Tibial artery (tissue), 4 donors: ENCODE measurements around the gene OSTF1.

Experiments
- DNase-seq, 2 donors: peaks; one replicate each; pipeline ENCODE4 v3.0.0-alpha.2; 2019
- H3K27ac ChIP-seq, 2 donors: fragments of 200-600 bp; sonication (generic) in 1 of 2; 1 replicate in 1 of 2; 2 replicates in 1 of 2; pipeline ENCODE4 v1.5.1; 2018 to 2019; ENCODE audit warnings: mild to moderate bottlenecking in 1 of 2
- H3K27me3 ChIP-seq, 2 donors: fragments of 200-600 bp; sonication (generic) in 1 of 2; one replicate each; pipeline versions ENCODE4 v1.5.1 to v1.6.0; 2016 to 2019
- H3K36me3 ChIP-seq, 3 donors: fragments of 200-600 bp; sonication (generic) in 2 of 3; one replicate each; pipeline ENCODE4 v1.5.1; 2016 to 2019; ENCODE audit warnings: mild to moderate bottlenecking in 2 of 3
- H3K4me1 ChIP-seq, 4 donors: fragments of 200-600 bp; sonication (generic) in 2 of 4; 1 replicate in 3 of 4; 2 replicates in 1 of 4; pipeline ENCODE4 v1.5.1; 2016 to 2019
- H3K4me3 ChIP-seq, 2 donors: fragments of 200-600 bp; sonication (generic) in 1 of 2; 1 replicate in 1 of 2; 2 replicates in 1 of 2; pipeline ENCODE4 v1.5.1; 2018 to 2019; ENCODE audit warnings: mild to moderate bottlenecking in 2 of 2
- H3K9me3 ChIP-seq, 3 donors: fragments of 200-600 bp; sonication (generic) in 1 of 3; one replicate each; pipeline ENCODE4 v1.5.1; 2016 to 2019
- intact Hi-C: fragments of 100-400 bp; cut with DNase I; formaldehyde crosslinking; loops from one replicate; pipeline ENCODE4 v1.15.0; 2023; ENCODE audit warnings: low total_unique reads
- TF ChIP-seq, protein P1 (sequence below), 2 experiments: fragments of 200-600 bp in 1 of 2; fragments of 450-650 bp in 1 of 2; IDR thresholded peaks; one replicate each; pipeline ENCODE4 v1.5.1; 2017 to 2019; ENCODE audit warnings: antibody characterized with exemption in 2 of 2, mild to moderate bottlenecking in 1 of 2, moderate library complexity in 1 of 2

Gene OSTF1, protein sequence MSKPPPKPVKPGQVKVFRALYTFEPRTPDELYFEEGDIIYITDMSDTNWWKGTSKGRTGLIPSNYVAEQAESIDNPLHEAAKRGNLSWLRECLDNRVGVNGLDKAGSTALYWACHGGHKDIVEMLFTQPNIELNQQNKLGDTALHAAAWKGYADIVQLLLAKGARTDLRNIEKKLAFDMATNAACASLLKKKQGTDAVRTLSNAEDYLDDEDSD

DNA sequence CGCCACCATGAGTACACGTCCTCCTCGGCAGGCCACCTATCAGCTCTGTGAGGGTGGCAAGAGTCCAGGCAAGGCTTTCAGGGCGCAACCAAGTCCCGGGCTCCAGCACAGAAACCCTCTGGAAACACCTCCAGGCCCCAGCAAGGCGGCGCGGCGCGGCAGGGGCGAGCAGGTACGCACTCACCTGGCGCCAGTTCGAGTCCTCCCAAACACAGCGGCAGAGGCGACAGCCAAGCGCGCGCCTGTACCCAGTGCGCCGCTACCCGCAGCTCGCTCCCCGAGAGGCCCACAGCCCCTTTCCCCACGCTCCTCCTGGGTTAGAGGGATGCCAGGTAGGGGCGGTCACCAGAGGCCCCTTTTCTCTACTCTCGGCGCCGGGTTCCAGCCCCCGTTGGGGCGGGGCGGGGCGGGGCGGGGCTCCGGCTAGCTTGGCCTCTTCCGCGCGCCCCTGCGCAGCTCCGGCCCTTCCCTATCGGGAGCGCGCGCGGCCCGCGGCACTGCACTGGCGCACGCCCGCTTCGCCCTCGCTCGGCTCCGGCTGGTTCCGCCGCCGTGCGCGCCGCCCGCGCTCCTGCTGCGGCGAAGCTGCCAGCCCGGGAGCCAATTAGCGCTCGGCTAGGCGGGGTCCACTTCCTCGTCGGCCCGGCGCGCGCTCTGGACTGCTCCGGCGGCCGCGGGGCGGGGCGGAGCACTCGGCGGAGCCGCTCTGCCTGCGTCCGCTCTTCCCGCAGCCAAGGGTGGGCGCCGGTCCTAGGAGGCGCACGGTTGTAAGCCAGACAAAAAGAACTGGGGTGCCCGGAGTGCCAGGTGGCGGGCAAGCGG lies at the start of gene OSTF1, which contains the start of gene NMRK1:
Gene OSTF1 (plus strand): TSS at position 691 of the 822 bp plus-strand sequence. CDS start 179 bp downstream, outside the sequence.
Gene NMRK1 (minus strand): TSS at position 332 of the 822 bp plus-strand sequence. CDS start 5,040 bp downstream, outside the sequence.
- no peaks in the 10 kb centered on the region for H3K9me3 ChIP-seq
- peaks cover 0 to 58% (median 29%) of the 10 kb centered on the region in 4 donors for H3K4me1 ChIP-seq
- H3K27ac ChIP-seq: peak within 1 kb of the TSS; percentile 96 to 97
- H3K27me3 ChIP-seq: no peaks in the 10 kb centered on the region
- H3K36me3 ChIP-seq: no peaks in the 10 kb centered on the region
- intact Hi-C loops: loop anchor here (5.0 to 10.0 kb wide), 3 partner anchors 136 to 593 kb away; partner anchors contain the start of genes C9orf40 and RORB
- DNase-seq: peak; percentile 93 to 97
- H3K4me3 ChIP-seq: peak within 1 kb of the TSS; percentile 84 to 89
- TF ChIP-seq, protein P1, sequence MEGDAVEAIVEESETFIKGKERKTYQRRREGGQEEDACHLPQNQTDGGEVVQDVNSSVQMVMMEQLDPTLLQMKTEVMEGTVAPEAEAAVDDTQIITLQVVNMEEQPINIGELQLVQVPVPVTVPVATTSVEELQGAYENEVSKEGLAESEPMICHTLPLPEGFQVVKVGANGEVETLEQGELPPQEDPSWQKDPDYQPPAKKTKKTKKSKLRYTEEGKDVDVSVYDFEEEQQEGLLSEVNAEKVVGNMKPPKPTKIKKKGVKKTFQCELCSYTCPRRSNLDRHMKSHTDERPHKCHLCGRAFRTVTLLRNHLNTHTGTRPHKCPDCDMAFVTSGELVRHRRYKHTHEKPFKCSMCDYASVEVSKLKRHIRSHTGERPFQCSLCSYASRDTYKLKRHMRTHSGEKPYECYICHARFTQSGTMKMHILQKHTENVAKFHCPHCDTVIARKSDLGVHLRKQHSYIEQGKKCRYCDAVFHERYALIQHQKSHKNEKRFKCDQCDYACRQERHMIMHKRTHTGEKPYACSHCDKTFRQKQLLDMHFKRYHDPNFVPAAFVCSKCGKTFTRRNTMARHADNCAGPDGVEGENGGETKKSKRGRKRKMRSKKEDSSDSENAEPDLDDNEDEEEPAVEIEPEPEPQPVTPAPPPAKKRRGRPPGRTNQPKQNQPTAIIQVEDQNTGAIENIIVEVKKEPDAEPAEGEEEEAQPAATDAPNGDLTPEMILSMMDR (IDR thresholded peaks at IDR 0.05): no peak

DNA sequence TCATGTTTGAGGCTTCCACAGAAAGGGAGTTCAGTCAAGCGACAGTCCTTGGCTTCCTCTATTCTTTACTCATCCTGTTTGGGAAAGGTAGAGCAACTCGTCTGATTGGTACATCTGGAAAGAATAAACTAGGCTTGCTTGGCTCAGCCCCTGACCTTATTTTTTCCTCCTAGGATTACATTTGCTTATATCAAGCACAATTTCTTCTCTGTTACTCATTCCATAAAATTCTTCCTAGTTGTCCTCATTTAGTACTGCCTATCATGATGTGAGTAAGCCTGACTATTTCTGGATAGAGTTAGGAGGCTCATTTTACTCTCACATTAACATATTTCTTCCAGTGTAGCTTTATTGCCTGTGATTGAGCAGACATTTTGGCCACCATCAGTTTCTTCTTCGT lies 49.3 kb upstream of the OSTF1 start:
- H3K4me1 ChIP-seq: no peaks in the 10 kb centered on the region
- H3K27me3 ChIP-seq: peaks cover 0 to 2% of the 10 kb centered on the region in 2 donors
- intact Hi-C loops: no loop called here
- H3K4me3 ChIP-seq: no peak overlapping the region
- TF ChIP-seq, protein P1 (IDR thresholded peaks at IDR 0.05): no peak
- DNase-seq: no peak
- no peaks in the 10 kb centered on the region for H3K9me3 ChIP-seq
- no peaks in the 10 kb centered on the region for H3K36me3 ChIP-seq
- H3K27ac ChIP-seq: no peak overlapping the region

DNA sequence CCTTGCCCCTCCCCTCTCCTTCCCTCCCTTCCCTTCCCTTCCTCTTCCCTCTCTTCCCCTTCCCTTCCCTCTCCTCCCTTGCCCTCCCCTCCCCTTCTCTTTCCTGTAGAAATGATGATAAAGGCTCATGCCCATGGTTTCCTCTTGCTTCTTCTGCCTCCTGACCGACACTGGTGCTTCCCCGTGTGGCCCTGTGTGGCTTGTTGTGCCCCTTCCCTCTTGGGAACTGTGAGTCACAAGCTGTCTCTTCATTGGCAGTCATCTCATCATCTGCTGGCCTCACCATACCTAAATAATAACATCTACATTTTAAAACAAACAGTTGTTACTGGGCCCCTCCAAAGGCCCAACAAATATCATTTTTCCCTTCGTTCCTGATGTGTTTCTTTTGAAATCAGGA lies 48.5 kb upstream of the OSTF1 start:
- Histone ChIP-seq H3K4me3 (no peak overlapping the region), H3K9me3 (no peaks in the 10 kb centered on the region), H3K27ac (no peak overlapping the region), H3K27me3 (peaks cover 0 to under 1% of the 10 kb centered on the region in 2 donors), H3K4me1 (no peaks in the 10 kb centered on the region), H3K36me3 (no peaks in the 10 kb centered on the region)
- DNase-seq: no peak
- intact Hi-C loops: no loop called here
- TF ChIP-seq, protein P1 (IDR thresholded peaks at IDR 0.05): no peak

DNA sequence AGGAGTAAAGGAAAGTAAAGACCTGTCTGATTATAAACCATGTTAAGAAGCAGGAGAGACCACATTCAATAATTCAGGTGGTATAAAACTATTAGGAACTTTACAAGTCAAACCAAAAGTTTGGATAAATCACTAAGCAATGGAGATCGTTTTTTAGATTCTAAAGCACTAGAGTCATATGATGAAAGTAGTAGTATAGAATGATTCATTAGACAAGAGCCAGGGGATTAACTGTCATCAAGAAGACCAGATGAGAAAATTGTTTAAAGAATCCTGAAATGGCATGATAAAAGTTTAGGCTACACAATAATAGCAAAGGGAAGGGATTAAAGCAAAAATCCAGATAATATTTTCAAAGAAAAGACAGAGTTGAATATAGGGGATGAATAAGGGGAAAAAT lies 47.3 kb upstream of the OSTF1 start:
- no peak for DNase-seq
- Histone ChIP-seq H3K4me1 (no peaks in the 10 kb centered on the region), H3K4me3 (no peak overlapping the region), H3K27ac (no peak overlapping the region), H3K36me3 (no peaks in the 10 kb centered on the region), H3K9me3 (no peaks in the 10 kb centered on the region), H3K27me3 (no peaks in the 10 kb centered on the region)
- intact Hi-C loops: no loop called here
- TF ChIP-seq, protein P1 (IDR thresholded peaks at IDR 0.05): no peak

DNA sequence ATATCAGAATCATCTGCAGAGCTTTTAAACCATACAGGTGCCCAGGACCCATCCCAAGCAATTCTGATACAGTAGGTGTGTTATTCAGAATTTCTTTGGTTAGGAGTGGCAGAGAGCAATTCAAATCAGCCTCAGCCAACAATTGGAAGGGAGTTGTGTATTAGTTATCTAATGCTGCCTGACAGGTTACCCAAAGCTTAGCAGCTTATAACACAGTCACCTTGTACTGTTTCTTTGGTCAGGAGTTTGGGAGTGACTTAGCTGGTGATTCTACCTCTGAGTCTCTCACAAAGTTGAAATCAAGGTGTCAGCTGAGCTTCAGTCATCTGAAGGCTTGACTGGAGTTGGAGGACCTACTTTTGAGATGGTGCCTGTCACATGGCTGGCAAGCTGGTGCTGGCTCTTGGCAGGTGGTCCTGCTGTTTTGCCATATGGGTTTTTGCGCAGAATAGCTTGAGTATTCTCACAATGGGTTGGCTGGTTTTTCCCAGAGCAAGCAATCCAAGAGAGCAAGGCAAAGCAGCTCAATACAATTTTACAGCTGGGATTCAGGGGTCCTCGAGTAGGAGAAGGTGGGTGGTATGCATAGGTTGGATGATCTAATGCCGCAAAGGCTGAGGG lies 41.5 kb upstream of the OSTF1 start:
- Histone ChIP-seq H3K9me3 (no peaks in the 10 kb centered on the region), H3K27ac (no peak overlapping the region), H3K36me3 (no peaks in the 10 kb centered on the region), H3K4me1 (no peaks in the 10 kb centered on the region), H3K27me3 (no peaks in the 10 kb centered on the region), H3K4me3 (no peak overlapping the region)
- intact Hi-C loops: no loop called here
- TF ChIP-seq, protein P1 (IDR thresholded peaks at IDR 0.05): no peak
- DNase-seq: no peak
